OCI-LY1 (cell line): ENCODE data around the gene PPP1R9A.

Source experiments
- H2AFZ ChIP-seq: fragments of 200-600 bp; sonication (generic), shearing (Covaris generic); 2 replicates; pipeline ENCODE4 v1.6.0; 2014; ENCODE audit warnings: antibody characterized with exemption, mild to moderate bottlenecking, low read length
- H3F3A ChIP-seq: fragments of 200-600 bp; sonication (generic), shearing (Covaris generic); 2 replicates; pipeline ENCODE4 v1.6.0; 2014; ENCODE audit warnings: mild to moderate bottlenecking, antibody characterized with exemption, low read length, moderate library complexity; ENCODE audit not compliant: insufficient read depth
- H3K27ac ChIP-seq: fragments of 200-600 bp; sonication (generic); 2 replicates; pipeline ENCODE4 v1.5.1; 2014; ENCODE audit warnings: low read length, mixed run types, mild to moderate bottlenecking, low read depth; ENCODE audit not compliant: poor library complexity, severe bottlenecking
- H3K27me3 ChIP-seq: fragments of 200-600 bp; sonication (generic); 2 replicates; pipeline ENCODE4 v1.6.0; 2014; ENCODE audit warnings: antibody characterized with exemption, mild to moderate bottlenecking, low read length, moderate library complexity; ENCODE audit not compliant: insufficient read depth
- H3K36me3 ChIP-seq: fragments of 200-600 bp; sonication (generic); 2 replicates; pipeline ENCODE4 v1.6.1; 2014; ENCODE audit warnings: mild to moderate bottlenecking, antibody characterized with exemption, low read length, moderate library complexity, mixed read lengths; ENCODE audit not compliant: insufficient read depth
- H3K4me1 ChIP-seq: fragments of 200-600 bp; sonication (generic); 2 replicates; pipeline ENCODE4 v1.5.1; 2014; ENCODE audit warnings: mild to moderate bottlenecking, low read length, moderate library complexity; ENCODE audit not compliant: insufficient read depth, severe bottlenecking
- H3K4me2 ChIP-seq: fragments of 200-600 bp; sonication (generic), shearing (Covaris generic); 2 replicates; pipeline ENCODE4 v1.6.1; 2014; ENCODE audit warnings: low read length
- H3K4me3 ChIP-seq: fragments of 200-600 bp; sonication (generic); 2 replicates; pipeline ENCODE4 v1.5.1; 2014; ENCODE audit warnings: low read length, low read depth, mild to moderate bottlenecking, mixed read lengths; ENCODE audit not compliant: poor library complexity, severe bottlenecking
- H3K79me2 ChIP-seq: fragments of 200-600 bp; shearing (Covaris generic); 2 replicates; pipeline ENCODE4 v1.6.1; 2016; ENCODE audit warnings: mixed run types, low read length, mixed read lengths; ENCODE audit not compliant: insufficient read depth
- H3K9ac ChIP-seq: fragments of 200-600 bp; sonication (generic), shearing (Covaris generic); 2 replicates; pipeline ENCODE4 v1.6.1; 2014; ENCODE audit warnings: mild to moderate bottlenecking, low read length, mixed read lengths
- H3K9me2 ChIP-seq: fragments of 200-600 bp; sonication (generic), shearing (Covaris generic); 2 replicates; pipeline ENCODE4 v1.6.1; 2014; ENCODE audit warnings: low read depth, mild to moderate bottlenecking, low read length, mixed read lengths
- H3K9me3 ChIP-seq: fragments of 200-600 bp; shearing (Covaris generic); 2 replicates; pipeline ENCODE4 v1.6.1; 2014; ENCODE audit warnings: low read length, mixed read lengths
- H4K20me1 ChIP-seq: fragments of 200-600 bp; sonication (generic), shearing (Covaris generic); 2 replicates; pipeline ENCODE4 v1.6.0; 2016; ENCODE audit warnings: mild to moderate bottlenecking, low read length; ENCODE audit not compliant: insufficient read depth
- EZH2 ChIP-seq: fragments of 200-600 bp; sonication (generic), shearing (Covaris generic); IDR thresholded peaks from 2 replicates; pipeline ENCODE4 v1.8.0; 2017; ENCODE audit warnings: borderline replicate concordance, mixed run types, mild to moderate bottlenecking, antibody characterized with exemption, low read length, moderate library complexity, mixed read lengths
- TF ChIP-seq, protein P1 (sequence below): fragments of 200-600 bp; sonication (generic), shearing (Covaris generic); IDR thresholded peaks from 2 replicates; pipeline ENCODE4 v1.5.1; 2017; ENCODE audit warnings: mild to moderate bottlenecking, antibody characterized with exemption, low read length, moderate library complexity, mixed read lengths

Gene PPP1R9A

DNA sequence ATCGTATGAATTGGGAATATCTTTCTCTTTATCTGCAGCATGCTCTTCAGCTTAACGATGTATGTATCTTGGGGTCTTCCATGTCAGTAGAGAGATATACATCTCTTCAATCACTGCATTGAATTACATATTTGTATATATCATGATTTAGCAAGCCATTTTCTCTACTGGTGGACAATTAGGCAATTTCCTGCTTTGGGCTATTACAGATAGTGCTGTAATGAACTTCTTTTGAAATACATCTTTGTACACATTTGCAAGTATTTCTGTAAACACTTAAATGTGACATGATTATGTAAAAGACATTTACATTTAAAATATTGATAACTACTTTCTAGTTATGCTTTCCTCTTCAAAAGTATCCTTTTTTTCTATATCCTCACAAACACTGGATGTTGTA lies 199.0 kb downstream of the PPP1R9A start:
- Histone ChIP-seq H3K9me2 (no peaks in the 10 kb centered on the region), H2AFZ (no peak overlapping the region), H3K27ac (no peak overlapping the region), H3K4me2 (no peak overlapping the region), H3K4me1 (no peaks in the 10 kb centered on the region), H3K27me3 (no peaks in the 10 kb centered on the region), H3K9ac (no peak overlapping the region), H3K9me3 (no peaks in the 10 kb centered on the region), H3K4me3 (no peak overlapping the region), H4K20me1 (no peaks in the 10 kb centered on the region), H3K36me3 (no peaks in the 10 kb centered on the region), H3K79me2 (no peaks in the 10 kb centered on the region), H3F3A (no peaks in the 10 kb centered on the region)
- TF ChIP-seq, protein P1, sequence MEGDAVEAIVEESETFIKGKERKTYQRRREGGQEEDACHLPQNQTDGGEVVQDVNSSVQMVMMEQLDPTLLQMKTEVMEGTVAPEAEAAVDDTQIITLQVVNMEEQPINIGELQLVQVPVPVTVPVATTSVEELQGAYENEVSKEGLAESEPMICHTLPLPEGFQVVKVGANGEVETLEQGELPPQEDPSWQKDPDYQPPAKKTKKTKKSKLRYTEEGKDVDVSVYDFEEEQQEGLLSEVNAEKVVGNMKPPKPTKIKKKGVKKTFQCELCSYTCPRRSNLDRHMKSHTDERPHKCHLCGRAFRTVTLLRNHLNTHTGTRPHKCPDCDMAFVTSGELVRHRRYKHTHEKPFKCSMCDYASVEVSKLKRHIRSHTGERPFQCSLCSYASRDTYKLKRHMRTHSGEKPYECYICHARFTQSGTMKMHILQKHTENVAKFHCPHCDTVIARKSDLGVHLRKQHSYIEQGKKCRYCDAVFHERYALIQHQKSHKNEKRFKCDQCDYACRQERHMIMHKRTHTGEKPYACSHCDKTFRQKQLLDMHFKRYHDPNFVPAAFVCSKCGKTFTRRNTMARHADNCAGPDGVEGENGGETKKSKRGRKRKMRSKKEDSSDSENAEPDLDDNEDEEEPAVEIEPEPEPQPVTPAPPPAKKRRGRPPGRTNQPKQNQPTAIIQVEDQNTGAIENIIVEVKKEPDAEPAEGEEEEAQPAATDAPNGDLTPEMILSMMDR = no peak
- TF ChIP-seq EZH2 = no peak

GRCh38 chr7:95110707-95111106 lies 203.3 kb downstream of the PPP1R9A start:
- no peak overlapping the region for H3K27ac ChIP-seq
- H4K20me1 ChIP-seq = no peaks in the 10 kb centered on the region
- TF ChIP-seq, protein P1 = no peak
- H3K9me2 ChIP-seq = no peaks in the 10 kb centered on the region
- no peak overlapping the region for H2AFZ ChIP-seq
- H3K9ac ChIP-seq = no peak overlapping the region
- no peaks in the 10 kb centered on the region for H3K79me2 ChIP-seq
- H3K4me2 ChIP-seq = no peak overlapping the region
- H3K4me1 ChIP-seq = no peaks in the 10 kb centered on the region
- no peaks in the 10 kb centered on the region for H3K36me3 ChIP-seq
- H3K9me3 ChIP-seq = no peaks in the 10 kb centered on the region
- no peak overlapping the region for H3K4me3 ChIP-seq
- no peaks in the 10 kb centered on the region for H3F3A ChIP-seq
- no peaks in the 10 kb centered on the region for H3K27me3 ChIP-seq

DNA sequence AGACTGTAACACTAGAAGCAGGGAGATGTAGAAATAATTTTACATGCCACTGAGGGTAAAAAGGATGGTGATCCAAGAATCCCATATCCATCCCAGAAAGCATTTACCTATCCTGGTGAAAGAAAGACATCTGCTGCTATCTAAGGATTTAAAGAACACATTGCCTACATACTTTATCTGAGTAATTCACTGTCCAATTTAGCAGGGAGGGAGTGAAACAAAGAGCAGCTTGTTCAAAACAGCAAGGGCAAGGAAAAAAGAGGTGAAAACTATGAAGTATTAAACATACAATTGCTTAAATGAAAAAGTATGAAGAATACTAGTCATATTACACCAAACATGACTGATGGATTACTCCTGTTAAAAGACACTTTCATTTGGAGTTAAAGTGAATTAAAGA lies 206.2 kb downstream of the PPP1R9A start:
- no peak for TF ChIP-seq EZH2
- TF ChIP-seq, protein P1 = no peak
- H3K9me2 ChIP-seq = no peaks in the 10 kb centered on the region
- no peak overlapping the region for H3K9ac ChIP-seq
- H2AFZ ChIP-seq = no peak overlapping the region
- no peaks in the 10 kb centered on the region for H3K9me3 ChIP-seq
- H3K79me2 ChIP-seq = no peaks in the 10 kb centered on the region
- H3K27me3 ChIP-seq = no peaks in the 10 kb centered on the region
- no peak overlapping the region for H3K4me2 ChIP-seq
- no peaks in the 10 kb centered on the region for H3K4me1 ChIP-seq
- no peak overlapping the region for H3K4me3 ChIP-seq
- no peaks in the 10 kb centered on the region for H4K20me1 ChIP-seq
- no peaks in the 10 kb centered on the region for H3F3A ChIP-seq
- no peaks in the 10 kb centered on the region for H3K36me3 ChIP-seq
- H3K27ac ChIP-seq = no peak overlapping the region
